ENCODE results near the gene ZNF132.

DNA sequence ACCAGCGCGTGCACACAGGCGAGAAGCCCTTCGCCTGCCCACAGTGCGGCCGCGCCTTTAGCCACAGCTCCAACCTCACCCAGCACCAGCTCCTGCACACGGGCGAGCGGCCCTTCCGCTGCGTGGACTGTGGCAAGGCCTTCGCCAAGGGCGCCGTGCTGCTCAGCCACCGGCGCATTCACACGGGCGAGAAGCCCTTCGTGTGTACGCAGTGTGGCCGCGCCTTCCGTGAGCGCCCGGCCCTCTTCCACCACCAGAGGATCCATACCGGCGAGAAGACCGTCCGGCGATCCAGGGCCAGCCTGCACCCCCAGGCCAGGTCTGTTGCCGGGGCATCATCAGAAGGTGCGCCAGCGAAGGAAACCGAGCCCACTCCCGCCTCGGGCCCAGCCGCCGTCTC lies 31.8 kb upstream of the ZNF132 start:
- TF ChIP-seq, protein P1, sequence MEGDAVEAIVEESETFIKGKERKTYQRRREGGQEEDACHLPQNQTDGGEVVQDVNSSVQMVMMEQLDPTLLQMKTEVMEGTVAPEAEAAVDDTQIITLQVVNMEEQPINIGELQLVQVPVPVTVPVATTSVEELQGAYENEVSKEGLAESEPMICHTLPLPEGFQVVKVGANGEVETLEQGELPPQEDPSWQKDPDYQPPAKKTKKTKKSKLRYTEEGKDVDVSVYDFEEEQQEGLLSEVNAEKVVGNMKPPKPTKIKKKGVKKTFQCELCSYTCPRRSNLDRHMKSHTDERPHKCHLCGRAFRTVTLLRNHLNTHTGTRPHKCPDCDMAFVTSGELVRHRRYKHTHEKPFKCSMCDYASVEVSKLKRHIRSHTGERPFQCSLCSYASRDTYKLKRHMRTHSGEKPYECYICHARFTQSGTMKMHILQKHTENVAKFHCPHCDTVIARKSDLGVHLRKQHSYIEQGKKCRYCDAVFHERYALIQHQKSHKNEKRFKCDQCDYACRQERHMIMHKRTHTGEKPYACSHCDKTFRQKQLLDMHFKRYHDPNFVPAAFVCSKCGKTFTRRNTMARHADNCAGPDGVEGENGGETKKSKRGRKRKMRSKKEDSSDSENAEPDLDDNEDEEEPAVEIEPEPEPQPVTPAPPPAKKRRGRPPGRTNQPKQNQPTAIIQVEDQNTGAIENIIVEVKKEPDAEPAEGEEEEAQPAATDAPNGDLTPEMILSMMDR (IDR thresholded peaks at IDR 0.05) = no peak
- TF ChIP-seq POLR2A (IDR thresholded peaks at IDR 0.05) = no peak

Data from testis (tissue), 2 donors.